ENCODE data around the gene GGT5. TPM values are rescaled to one million over a fixed set of nuclear protein-coding genes. Genes with fewer than 3 reads are reported as not detected.

Gene GGT5
- total and polyA plus RNA-seq, 2 of the 13 experiments (the other 11 are each of a cell fraction or from before 2014, with no cell fraction given): 0.69 to 3.1 TPM

DNA sequence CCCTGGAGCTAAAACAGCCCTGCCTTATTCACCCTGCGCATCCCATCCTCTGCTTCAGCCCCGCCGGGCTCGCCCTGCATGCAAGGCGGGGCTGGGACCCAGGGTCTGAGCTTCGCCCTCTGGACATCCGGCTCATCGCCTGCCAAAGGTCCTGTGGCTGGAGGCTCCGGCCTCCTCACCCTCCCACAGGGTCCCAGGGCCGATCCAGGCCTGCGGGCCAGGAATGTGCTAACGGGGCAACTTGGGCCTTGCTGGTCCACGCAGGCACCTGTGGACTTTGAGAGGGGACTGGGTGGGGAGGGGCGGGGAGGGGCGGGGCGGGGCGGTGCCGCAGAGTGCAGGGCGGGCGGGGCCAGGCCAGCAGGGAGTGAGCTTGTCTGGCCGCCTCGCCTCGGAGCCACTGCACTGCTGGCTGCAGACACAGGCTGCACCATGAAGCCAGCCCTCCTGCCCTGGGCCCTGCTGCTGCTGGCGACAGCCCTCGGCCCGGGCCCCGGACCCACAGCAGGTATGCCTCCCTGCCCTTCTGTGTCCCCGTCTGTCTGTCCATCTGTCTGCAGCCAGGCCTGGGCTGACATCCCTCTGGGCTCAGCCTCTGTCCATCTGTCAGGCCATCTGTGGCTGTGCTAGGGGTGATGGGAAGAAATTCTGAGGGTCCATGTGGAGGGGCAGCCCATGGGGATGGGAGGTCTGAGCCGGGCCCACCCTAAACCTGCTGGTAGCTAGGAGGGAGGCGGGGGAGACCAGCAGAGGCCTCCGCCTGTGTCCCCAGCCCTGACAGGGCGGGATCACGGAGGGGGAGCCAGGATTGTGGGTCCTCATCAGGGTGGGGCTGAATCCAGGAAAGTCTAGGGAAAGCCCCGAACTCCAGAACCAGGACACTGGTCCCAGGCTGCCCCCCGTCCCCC is 63.5 kb downstream of the GGT5 start, which contains the start of gene SUSD2 (continued):
- TF ChIP-seq SALL1 (CRISPR knock-in tag; IDR thresholded peaks at IDR 0.05) (peak; percentile 51; the same call in 1 of the 2 replicates), AKAP8 (CRISPR knock-in tag; IDR thresholded peaks at IDR 0.05) (no peak; the same call in 1 of the 2 replicates), HOXA5 (CRISPR knock-in tag; IDR thresholded peaks at IDR 0.05) (0 out of 2 replicates have a peak, but pooled peaks have one; percentile 38), ZSCAN22 (CRISPR knock-in tag; IDR thresholded peaks at IDR 0.05) (no peak), ZNF501 (CRISPR knock-in tag; IDR thresholded peaks at IDR 0.05) (no peak), ZZZ3 (CRISPR knock-in tag; IDR thresholded peaks at IDR 0.05; ENCODE audit: borderline replicate concordance) (no peak), TEAD3 (CRISPR knock-in tag; optimal IDR thresholded peaks at IDR 0.05; ENCODE audit: borderline replicate concordance) (peak; percentile 93), ZNF264 (CRISPR knock-in tag; IDR thresholded peaks at IDR 0.05) (peak; percentile 22; the same call in 1 of the 2 replicates), XRCC5 (optimal IDR thresholded peaks at IDR 0.05; ENCODE audit: low read length) (peak; percentile 48), CEBPG (CRISPR knock-in tag; IDR thresholded peaks at IDR 0.05) (no peak), GATAD2A (CRISPR knock-in tag; IDR thresholded peaks at IDR 0.05) (peak; percentile 8; the same call in 1 of the 2 replicates), MED13 (CRISPR knock-in tag; IDR thresholded peaks at IDR 0.05) (peak; percentile 56; the same call in 1 of the 2 replicates)
- TF ChIP-seq, protein P1, sequence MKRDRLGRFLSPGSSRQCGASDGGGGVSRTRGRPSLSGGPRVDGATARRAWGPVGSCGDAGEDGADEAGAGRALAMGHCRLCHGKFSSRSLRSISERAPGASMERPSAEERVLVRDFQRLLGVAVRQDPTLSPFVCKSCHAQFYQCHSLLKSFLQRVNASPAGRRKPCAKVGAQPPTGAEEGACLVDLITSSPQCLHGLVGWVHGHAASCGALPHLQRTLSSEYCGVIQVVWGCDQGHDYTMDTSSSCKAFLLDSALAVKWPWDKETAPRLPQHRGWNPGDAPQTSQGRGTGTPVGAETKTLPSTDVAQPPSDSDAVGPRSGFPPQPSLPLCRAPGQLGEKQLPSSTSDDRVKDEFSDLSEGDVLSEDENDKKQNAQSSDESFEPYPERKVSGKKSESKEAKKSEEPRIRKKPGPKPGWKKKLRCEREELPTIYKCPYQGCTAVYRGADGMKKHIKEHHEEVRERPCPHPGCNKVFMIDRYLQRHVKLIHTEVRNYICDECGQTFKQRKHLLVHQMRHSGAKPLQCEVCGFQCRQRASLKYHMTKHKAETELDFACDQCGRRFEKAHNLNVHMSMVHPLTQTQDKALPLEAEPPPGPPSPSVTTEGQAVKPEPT (CRISPR knock-in tag; IDR thresholded peaks at IDR 0.05; ENCODE audit: low read depth): 0 out of 2 replicates have a peak, but pooled peaks have one; percentile 66
- TF ChIP-seq, protein P2, sequence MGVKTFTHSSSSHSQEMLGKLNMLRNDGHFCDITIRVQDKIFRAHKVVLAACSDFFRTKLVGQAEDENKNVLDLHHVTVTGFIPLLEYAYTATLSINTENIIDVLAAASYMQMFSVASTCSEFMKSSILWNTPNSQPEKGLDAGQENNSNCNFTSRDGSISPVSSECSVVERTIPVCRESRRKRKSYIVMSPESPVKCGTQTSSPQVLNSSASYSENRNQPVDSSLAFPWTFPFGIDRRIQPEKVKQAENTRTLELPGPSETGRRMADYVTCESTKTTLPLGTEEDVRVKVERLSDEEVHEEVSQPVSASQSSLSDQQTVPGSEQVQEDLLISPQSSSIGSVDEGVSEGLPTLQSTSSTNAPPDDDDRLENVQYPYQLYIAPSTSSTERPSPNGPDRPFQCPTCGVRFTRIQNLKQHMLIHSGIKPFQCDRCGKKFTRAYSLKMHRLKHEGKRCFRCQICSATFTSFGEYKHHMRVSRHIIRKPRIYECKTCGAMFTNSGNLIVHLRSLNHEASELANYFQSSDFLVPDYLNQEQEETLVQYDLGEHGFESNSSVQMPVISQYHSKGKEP (CRISPR knock-in tag; IDR thresholded peaks at IDR 0.05): no peak
- TF ChIP-seq, protein P3, sequence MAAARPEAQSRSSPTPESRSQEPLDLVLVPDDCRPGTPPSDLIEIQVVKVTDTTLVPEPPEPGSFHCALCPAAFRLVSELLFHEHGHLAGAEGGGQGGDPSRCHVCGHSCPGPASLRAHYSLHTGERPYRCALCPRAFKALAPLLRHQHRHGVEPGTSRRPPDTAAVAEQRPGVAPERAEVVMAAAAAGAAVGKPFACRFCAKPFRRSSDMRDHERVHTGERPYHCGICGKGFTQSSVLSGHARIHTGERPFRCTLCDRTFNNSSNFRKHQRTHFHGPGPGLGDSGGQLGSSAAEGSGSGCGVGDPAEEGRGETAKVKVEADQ (CRISPR knock-in tag; IDR thresholded peaks at IDR 0.05; ENCODE audit: borderline replicate concordance): peak; percentile 64
- TF ChIP-seq, protein P4, sequence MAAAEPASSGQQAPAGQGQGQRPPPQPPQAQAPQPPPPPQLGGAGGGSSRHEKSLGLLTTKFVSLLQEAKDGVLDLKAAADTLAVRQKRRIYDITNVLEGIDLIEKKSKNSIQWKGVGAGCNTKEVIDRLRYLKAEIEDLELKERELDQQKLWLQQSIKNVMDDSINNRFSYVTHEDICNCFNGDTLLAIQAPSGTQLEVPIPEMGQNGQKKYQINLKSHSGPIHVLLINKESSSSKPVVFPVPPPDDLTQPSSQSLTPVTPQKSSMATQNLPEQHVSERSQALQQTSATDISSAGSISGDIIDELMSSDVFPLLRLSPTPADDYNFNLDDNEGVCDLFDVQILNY (CRISPR knock-in tag; conservative IDR thresholded peaks at IDR 0.05): 0 out of 2 replicates have a peak, but pooled peaks have one; percentile 35

All from HepG2 (cell line).